Vagina (tissue), 2 donors: ENCODE measurements around the gene SMG7.

Source experiments
- POLR2A ChIP-seq, 2 donors: fragments of 450-650 bp; IDR thresholded peaks; one replicate each; pipeline ENCODE4 v1.6.1; 2017; ENCODE audit warnings: antibody characterized with exemption in 2 of 2, mild to moderate bottlenecking in 2 of 2, moderate library complexity in 2 of 2
- POLR2AphosphoS5 ChIP-seq, 2 donors: sonication (generic); formaldehyde crosslinking; IDR thresholded peaks; one replicate each; pipeline ENCODE4 v1.9.0; 2017; ENCODE audit warnings: antibody characterized with exemption in 2 of 2, mild to moderate bottlenecking in 2 of 2, low read depth in 1 of 2; ENCODE audit not compliant: insufficient read depth in 1 of 2

DNA sequence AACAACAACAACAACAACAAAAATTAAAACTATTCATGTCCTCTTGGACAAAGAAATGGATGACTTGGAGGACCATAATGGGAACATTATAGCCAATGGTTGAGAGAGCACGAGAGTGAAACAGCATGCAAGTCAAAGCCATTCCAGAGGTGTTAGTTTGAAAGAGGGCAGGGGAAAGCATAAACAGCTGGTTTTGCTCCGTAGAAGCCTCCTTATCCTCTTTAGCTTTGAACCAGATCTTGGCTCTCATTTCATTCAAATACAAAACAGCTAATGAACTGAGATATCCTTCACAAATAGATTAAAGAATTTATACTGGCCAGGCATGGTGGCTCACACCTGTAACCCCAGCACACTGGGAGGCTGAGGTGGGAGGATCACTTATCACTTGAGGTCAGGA is 8.7 kb upstream of the SMG7 start:
- TF ChIP-seq POLR2AphosphoS5 (IDR thresholded peaks at IDR 0.05; ENCODE audit: insufficient read depth in 1 of 2, low read depth in 1 of 2): no peak
- TF ChIP-seq POLR2A (IDR thresholded peaks at IDR 0.05): no peak
